GM21576 (cell line): ENCODE measurements around the gene WRAP53.

Experiments
- ATAC-seq: cut with Tn5 transposase; IDR thresholded peaks from one replicate; pipeline ENCODE4 v1.9.1; 2021; ENCODE audit warnings: mild to moderate bottlenecking, moderate library complexity; ENCODE audit not compliant: unreplicated experiment

Gene WRAP53

DNA sequence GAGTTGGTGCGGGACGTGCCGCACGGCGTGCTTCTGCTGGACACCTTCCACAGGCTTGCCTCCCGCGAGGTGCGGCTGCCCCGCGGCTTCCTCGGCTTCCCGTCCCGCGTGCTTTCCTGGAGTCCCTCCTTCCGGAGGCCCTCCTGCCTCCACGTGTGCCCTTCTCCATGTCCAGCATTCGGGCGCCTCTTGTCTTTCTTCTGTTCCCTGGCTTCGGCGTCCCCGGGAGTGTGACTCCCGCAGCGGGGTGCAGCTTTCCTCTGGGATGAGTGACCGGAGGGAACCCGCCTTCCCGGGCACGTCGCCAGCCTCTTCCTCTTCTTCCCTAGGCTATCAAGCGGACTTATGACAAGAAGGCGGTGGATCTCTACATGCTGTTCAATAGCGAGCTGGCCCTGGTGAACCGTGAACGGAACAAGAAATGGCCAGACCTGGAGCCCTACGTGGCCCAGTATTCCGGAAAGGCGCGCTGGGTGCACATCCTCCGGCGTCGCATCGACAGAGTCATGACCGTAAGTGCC lies 52.3 kb downstream of the WRAP53 start:
- ATAC-seq = no peak

DNA sequence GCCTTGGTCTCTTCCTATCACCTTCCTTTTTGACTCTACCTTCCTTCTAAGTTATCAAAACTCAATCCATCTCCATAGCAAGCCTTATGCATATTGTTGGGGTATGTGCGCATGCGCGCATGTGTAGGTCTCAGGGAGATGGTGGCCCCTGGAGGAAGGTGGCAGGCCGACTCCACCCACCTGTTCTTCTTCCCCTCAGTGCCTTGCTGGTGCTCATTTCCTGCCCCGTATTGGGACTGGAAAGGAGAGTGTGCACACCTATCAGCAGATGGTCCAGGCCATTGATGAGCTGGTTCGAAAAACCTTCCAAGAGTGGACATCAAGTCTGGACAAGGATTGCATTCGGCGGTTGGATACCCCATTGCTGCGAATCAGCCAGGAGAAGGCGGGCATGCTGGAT lies 54.5 kb downstream of the WRAP53 start:
- ATAC-seq = no peak

DNA sequence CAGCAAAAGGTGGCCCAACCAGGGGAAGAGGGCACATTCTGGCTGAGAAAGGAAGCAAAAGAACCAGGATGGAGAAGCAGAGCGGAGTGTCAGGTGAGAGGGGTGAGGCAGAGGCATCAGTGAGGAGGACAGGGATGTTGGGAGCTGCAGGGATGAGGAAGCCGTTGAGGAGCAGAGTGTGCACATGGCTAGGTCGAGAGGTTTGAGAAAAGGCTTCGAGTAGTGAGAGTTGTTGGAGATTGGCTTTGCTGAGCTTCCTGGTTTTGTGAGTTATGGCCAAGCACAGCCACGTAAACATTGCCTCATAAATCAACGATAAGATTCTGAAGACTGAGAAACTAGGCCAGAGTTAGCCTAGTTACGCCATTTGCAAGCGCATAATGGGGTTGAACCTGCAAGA lies 56.1 kb downstream of the WRAP53 start:
- ATAC-seq = no peak

DNA sequence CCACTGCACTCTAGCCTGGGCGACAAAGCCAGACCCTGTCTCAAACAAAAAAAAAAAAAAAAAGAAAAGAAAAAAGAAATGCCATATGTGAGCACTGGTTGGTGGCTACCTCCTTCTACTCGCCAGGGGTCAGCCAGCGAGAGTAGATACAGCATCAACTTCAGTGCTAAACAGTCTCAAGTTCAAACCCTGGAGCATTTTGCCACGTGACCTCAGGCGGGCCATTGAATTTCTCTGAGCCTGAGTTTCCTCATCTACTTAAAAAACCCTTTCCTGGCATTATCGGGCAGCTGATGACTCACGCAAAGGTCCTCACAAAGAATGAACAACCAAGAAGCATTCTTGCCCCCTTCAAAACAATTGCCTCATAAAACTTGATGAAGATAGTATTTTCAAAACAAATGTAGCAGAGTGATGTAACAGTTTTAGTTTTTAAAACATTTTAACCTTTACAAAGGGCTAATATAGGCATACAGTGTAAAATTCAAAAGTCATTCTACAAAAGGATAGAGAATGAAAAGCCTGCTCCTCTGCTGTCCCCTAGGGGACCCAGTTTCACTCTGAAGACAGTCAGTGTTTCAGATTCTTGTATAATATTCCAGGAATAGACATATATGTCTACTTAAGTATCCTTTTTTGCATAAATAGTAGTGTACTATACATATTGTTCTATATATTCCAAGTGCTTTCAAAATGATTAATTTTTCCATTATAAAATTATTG lies 57.6 kb downstream of the WRAP53 start:
- ATAC-seq = no peak

DNA sequence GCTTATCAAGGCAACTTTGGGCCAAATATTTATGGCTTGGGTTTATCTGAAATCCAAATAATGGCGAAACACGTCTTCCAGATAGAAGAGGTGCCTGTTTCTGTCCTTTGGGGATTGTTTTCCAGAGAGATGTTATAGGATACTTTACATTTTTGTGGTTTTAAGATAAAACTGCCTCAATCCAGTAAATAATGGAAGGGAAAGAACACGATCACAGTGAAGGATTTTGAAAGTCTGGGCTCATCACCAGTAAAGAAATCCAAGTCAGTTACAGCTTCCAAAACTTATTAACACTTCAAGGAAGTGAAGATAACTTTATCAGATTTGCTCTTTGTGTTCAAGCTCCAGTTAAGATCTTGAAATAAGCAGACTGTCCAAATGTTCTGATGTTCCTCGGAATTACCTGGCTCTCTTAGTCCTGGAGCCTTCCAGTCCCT lies 59.4 kb downstream of the WRAP53 start:
- no peak for ATAC-seq

DNA sequence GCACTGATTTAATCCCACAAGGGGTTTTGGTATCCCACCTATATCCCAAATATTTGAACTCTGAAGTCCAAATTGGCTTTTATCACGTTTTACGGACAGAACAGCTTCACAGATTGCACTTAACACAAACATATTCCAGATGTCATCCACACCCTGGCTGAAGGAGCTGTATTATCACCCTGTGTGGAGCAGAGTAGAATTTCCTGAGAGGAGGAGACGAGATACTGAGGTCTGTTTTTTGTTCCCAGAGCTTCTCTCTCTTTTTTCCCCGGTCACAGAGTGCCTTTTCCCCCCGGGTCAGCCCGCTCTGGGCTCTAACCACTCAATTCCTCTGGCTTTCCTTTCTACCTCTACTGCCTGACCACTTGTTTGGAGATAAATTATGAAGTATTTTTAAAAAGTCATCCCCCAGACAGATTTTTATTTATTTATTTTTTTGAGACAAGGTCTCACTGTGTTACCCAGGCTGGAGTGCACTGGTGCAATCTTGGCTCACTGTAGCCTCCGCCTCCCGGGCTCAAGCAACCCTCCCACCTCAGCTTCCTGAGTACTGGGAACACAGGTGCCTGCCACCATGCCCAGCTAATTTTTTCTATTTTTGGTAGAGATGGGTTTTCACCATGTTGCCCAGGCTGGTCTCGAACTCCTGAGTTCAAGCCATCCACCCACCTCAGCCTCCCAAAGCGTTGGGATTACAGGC lies 59.9 kb downstream of the WRAP53 start:
- no peak for ATAC-seq

DNA sequence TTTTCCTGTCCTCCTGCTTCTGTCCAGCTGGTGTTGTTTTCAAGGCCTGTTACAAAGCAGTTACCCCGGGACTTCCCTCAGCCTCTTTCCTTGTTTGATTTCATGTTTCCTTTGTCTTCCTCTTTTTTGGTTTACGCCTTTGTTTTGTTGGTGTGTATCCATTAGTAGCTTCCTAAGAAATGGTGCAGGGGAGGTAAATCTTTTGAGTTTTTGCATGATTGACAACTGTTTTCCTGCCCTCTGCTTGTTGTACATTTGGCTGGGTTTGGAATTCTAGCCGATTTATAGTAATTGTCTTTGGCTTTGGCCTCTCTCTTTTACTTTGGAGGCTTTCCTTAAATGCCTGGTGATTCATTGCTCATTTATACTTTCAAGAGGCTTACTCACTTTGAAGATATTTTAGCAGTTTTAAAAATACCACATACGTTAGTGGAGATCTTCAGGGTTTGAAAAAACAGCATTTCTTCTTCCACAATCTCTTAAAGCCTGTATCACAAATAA lies 62.1 kb downstream of the WRAP53 start:
- ATAC-seq = no peak
